ENCODE measurements around the gene CD101.

GRCh38 chr1:117026361-117026760 lies 24.8 kb downstream of the CD101 start:
- TF ChIP-seq CTCF (conservative IDR thresholded peaks at IDR 0.05) (no peak), EZH2 (IDR thresholded peaks at IDR 0.05; ENCODE audit: low read depth) (no peak)
